Choroid plexus epithelial cell (primary cell): ENCODE measurements around the gene NFKB2.

Experiments
- DNase-seq: peaks from one replicate; pipeline ENCODE4 v3.0.0-alpha.2; 2010; ENCODE audit warnings: low read depth
- H3K4me3 ChIP-seq: 2 replicates; pipeline ENCODE4 v1.5.1; 2011; ENCODE audit warnings: low read depth, mild to moderate bottlenecking, control low read depth, low read length, moderate library complexity
- TF ChIP-seq, protein P1 (sequence below): conservative IDR thresholded peaks from 2 replicates; pipeline ENCODE4 v1.5.1; 2011; ENCODE audit warnings: low read depth, mild to moderate bottlenecking, control low read depth, inconsistent platforms, low read length, moderate library complexity

Gene NFKB2

DNA sequence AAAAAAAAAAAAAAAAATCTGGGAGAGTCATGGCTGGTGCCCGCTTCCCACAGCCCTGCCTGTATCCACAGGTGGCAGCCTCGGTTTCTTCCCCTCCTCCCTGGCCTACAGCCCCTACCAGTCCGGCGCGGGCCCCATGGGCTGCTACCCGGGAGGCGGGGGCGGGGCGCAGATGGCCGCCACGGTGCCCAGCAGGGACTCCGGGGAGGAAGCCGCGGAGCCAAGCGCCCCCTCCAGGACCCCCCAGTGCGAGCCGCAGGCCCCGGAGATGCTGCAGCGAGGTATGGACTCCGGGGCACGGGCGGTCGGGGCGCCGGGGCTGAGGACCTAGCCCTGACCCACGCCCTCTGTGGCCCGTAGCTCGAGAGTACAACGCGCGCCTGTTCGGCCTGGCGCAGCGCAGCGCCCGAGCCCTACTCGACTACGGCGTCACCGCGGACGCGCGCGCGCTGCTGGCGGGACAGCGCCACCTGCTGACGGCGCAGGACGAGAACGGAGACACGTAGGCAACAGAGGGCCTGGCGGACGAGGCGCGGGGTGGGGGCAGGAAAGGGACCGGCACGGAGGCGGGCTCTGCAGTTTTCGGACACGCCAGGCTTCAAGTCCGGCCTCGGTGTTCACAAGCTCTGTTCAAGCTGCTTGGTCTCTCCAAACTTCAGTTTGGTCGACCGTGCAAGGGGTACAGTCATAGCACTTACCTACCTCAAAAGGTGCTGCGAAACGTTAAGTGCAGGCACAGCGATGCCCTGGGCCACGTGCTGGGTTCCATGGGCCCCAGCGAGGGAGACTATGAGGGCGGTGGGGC lies 3.9 kb downstream of the NFKB2 start:
- TF ChIP-seq, protein P1, sequence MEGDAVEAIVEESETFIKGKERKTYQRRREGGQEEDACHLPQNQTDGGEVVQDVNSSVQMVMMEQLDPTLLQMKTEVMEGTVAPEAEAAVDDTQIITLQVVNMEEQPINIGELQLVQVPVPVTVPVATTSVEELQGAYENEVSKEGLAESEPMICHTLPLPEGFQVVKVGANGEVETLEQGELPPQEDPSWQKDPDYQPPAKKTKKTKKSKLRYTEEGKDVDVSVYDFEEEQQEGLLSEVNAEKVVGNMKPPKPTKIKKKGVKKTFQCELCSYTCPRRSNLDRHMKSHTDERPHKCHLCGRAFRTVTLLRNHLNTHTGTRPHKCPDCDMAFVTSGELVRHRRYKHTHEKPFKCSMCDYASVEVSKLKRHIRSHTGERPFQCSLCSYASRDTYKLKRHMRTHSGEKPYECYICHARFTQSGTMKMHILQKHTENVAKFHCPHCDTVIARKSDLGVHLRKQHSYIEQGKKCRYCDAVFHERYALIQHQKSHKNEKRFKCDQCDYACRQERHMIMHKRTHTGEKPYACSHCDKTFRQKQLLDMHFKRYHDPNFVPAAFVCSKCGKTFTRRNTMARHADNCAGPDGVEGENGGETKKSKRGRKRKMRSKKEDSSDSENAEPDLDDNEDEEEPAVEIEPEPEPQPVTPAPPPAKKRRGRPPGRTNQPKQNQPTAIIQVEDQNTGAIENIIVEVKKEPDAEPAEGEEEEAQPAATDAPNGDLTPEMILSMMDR = peak; percentile 71
- DNase-seq = peak; percentile 89
- H3K4me3 ChIP-seq = peak overlapping the region; percentile 66

DNA sequence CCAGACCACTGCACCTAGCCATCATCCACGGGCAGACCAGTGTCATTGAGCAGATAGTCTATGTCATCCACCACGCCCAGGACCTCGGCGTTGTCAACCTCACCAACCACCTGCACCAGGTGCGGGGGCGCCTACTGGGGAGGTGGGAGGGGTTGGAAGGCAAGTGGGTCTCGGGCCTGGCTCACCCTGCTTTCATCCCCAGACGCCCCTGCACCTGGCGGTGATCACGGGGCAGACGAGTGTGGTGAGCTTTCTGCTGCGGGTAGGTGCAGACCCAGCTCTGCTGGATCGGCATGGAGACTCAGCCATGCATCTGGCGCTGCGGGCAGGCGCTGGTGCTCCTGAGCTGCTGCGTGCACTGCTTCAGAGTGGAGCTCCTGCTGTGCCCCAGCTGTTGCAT lies 4.6 kb downstream of the NFKB2 start:
- no peak for DNase-seq
- peak overlapping the region; percentile 66 for H3K4me3 ChIP-seq
- TF ChIP-seq, protein P1 = no peak

DNA sequence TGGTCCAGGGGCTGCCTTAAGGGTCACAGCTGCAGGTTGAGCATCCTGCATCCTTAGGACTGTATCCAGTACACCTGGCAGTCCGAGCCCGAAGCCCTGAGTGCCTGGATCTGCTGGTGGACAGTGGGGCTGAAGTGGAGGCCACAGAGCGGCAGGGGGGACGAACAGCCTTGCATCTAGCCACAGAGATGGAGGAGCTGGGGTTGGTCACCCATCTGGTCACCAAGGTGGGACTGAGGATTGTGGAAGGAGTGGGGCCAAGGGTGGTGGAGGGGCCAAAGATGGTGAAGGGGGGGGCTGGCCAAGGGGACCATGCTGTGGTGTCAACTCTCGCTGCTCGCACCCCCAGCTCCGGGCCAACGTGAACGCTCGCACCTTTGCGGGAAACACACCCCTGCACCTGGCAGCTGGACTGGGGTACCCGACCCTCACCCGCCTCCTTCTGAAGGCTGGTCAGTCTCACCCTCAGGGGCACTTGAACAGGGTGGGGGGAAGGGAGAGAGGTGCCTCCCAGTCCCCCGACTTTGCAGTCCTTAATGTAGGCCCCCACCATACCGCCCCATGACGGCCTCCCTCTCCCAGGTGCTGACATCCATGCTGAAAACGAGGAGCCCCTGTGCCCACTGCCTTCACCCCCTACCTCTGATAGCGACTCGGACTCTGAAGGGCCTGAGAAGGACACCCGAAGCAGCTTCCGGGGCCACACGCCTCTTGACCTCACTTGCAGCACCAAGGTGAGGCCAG lies 5.3 kb downstream of the NFKB2 start:
- TF ChIP-seq, protein P1 = no peak
- H3K4me3 ChIP-seq = no peak overlapping the region
- DNase-seq = no peak

DNA sequence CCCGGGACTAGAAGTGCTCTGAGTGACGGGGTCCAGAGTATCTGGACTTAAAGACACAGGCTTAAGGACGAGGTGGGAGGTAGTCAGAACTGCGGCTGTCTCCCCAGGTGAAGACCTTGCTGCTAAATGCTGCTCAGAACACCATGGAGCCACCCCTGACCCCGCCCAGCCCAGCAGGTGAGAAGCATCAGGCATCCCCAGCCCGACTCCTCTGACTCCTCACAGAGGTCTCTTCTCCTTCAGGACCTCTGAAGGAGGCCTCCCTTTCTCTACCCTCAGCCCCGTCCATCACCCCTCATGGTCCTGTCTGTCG lies 5.8 kb downstream of the NFKB2 start:
- TF ChIP-seq, protein P1 = no peak
- H3K4me3 ChIP-seq = no peak overlapping the region
- DNase-seq = no peak

DNA sequence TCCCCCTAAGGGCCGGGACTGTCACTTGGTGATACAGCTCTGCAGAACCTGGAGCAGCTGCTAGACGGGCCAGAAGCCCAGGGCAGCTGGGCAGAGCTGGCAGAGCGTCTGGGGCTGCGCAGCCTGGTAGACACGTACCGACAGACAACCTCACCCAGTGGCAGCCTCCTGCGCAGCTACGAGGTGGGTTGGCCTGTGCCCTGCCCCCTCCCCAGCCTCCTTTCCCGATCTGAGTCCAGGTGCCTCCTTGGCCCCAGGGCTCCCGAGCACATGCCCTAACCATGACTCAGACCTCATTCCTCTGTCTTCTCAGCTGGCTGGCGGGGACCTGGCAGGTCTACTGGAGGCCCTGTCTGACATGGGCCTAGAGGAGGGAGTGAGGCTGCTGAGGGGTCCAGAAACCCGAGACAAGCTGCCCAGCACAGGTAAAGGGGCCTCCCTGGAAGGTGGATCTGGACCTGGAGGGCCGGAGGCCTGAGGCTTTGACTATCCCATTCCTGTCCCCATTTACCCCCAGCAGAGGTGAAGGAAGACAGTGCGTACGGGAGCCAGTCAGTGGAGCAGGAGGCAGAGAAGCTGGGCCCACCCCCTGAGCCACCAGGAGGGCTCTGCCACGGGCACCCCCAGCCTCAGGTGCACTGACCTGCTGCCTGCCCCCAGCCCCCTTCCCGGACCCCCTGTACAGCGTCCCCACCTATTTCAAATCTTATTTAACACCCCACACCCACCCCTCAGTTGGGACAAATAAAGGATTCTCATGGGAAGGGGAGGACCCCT lies 6.4 kb downstream of the NFKB2 start:
- no peak overlapping the region for H3K4me3 ChIP-seq
- TF ChIP-seq, protein P1 = no peak
- DNase-seq = peak; percentile 62

DNA sequence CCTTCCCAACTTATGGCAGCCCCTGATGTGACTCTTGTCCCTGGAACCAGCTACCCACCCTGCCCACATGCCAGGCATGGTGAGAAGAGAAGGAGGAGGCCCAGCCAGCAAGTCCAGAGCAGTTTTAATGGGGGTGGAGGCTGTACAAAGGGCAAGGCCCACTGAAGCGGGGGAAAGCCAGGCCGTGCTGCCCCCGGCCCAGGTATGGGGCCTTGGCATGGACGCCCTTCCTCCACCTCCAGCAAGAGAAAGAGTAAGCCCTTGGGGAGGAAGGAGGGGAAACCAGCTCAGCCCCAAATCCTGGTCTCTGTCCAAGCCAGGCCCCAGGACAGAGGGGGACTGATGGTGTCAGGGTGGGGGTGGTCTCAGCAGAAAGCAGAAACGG lies 7.0 kb downstream of the NFKB2 start:
- TF ChIP-seq, protein P1 = no peak
- no peak overlapping the region for H3K4me3 ChIP-seq
- DNase-seq = no peak
